ENCODE data around the gene FAM20C.
"Not testable (repeated sequence)": the region's sequence is repeated elsewhere in the genome, so short reads cannot be mapped to it uniquely, and the experiment has no call there.

The FAM20C gene

GRCh38 chr7:204326-204725, 12.0 kb downstream of the FAM20C start:
- no peak for TF ChIP-seq ZFX (IDR thresholded peaks at IDR 0.05; ENCODE audit: borderline replicate concordance)

GRCh38 chr7:205115-206010, 13.0 kb downstream of the FAM20C start:
- TF ChIP-seq CTCF (IDR thresholded peaks at IDR 0.05) = no peak
- no peak for TF ChIP-seq ZFX (IDR thresholded peaks at IDR 0.05; ENCODE audit: borderline replicate concordance)
- no peak overlapping the region for H3K27ac ChIP-seq

More at GRCh38 chr7:204326-204725, 12.0 kb downstream of the FAM20C start:
- no peak overlapping the region for H3K27ac ChIP-seq

- not testable (repeated sequence) for H3K27ac ChIP-seq
These were observed 14.0 kb downstream of the FAM20C start for GRCh38 chr7:206351-206750.

GRCh38 chr7:207418-208129, 15.2 kb downstream of the FAM20C start:
- no peak overlapping the region for H3K27ac ChIP-seq

GRCh38 chr7:208130-208673, 15.8 kb downstream of the FAM20C start:
- TF ChIP-seq CTCF (IDR thresholded peaks at IDR 0.05) (no peak), ZFX (IDR thresholded peaks at IDR 0.05; ENCODE audit: borderline replicate concordance) (no peak)

More at GRCh38 chr7:207418-208129, 15.2 kb downstream of the FAM20C start:
- TF ChIP-seq CTCF (IDR thresholded peaks at IDR 0.05) (no peak), ZFX (IDR thresholded peaks at IDR 0.05; ENCODE audit: borderline replicate concordance) (no peak)

GRCh38 chr7:208816-209215, 16.4 kb downstream of the FAM20C start:
- no peak overlapping the region for H3K27ac ChIP-seq
- TF ChIP-seq CTCF (IDR thresholded peaks at IDR 0.05) (no peak), ZFX (IDR thresholded peaks at IDR 0.05; ENCODE audit: borderline replicate concordance) (no peak)

More at GRCh38 chr7:208130-208673, 15.8 kb downstream of the FAM20C start:
- H3K27ac ChIP-seq = no peak overlapping the region

- no peak overlapping the region for H3K27ac ChIP-seq
These were observed 17.0 kb downstream of the FAM20C start for GRCh38 chr7:209416-209815.

More at GRCh38 chr7:209416-209815, 17.0 kb downstream of the FAM20C start:
- TF ChIP-seq ZFX (IDR thresholded peaks at IDR 0.05; ENCODE audit: borderline replicate concordance) (no peak), CTCF (IDR thresholded peaks at IDR 0.05) (no peak)

Measured in 22Rv1 (cell line).